NCI-H2081 treated with DMSO at 0.1 percent for 48 hours (cell line): Measurements from ENCODE around the gene HECW1.

Source experiments
- DNase-seq: peaks from one replicate; lab custom pipeline; 2025; lab: John Stamatoyannopoulos, UW

Gene HECW1

DNA sequence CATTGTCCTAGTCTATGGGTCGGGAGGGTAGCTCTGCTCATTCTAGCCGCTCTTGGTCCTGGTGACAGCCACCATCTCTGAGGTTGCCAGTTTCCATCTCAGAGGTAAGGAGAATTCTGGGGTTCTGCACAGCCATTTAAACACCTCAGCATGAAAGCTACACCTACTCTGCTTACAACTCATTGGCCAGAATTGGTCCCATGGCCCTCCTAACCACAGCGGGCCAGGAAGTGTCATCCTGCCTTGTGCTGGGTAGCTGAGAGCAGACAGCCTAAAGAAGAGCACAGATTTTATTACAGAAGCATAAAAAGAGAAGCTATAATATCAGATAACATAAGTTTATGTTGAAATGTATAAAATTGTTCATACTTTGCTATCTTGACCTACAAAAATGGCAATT lies 152.7 kb downstream of the HECW1 start:
- no peak for DNase-seq

DNA sequence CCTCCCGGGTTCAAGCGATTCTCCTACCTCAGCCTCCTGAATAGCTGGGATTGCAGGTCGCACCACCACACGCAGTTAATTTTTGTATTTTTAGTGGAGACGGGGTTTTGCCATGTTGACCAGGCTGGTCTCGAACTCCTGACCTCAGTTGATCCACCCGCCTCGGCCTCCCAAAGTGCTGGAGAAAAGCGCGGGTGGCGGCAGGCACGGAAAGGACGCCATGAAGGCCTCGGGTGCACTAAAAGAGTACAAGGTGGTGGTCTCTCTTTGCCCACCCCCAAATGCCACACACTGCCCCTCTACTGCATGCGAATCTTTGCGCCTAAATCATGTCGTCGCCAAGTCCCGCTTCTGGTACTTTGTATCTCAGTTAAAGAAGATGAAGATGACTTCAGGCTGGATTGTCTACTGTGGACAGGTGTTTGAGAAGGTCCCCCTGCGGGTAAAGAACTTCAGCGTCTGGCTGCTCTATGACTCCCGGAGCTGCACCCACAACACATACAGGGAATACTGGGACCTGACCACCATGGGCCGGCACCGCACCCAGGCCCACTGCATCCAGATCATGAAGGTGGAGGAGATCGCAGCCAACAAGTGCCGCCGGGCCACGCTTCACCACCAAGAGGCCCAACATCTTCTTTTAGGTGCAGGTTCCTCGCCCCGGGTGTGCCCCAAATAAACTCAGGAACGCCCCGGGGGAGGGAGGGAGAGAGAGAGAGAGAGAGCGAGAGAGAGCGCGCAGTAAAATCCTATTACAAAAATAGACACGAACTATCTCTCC lies 161.7 kb downstream of the HECW1 start:
- no peak for DNase-seq

DNA sequence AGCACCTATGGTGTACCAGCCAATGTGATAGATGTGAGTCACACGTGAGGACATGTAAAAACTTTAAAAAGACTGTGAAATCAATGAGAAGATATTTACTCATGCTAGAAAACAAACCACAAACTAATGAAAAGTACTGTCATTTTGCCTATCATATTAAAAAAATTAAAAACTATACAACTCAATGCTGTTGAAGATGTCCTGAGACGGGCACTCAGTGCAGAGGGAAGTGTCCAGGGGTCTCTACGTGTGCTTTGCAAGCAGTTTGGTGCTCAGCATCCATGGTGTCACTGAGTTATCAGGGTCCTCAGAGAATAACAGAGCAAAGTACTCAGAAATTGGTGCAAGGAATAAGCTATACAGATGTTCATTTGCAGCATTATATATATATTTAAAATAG lies 162.3 kb downstream of the HECW1 start:
- no peak for DNase-seq

DNA sequence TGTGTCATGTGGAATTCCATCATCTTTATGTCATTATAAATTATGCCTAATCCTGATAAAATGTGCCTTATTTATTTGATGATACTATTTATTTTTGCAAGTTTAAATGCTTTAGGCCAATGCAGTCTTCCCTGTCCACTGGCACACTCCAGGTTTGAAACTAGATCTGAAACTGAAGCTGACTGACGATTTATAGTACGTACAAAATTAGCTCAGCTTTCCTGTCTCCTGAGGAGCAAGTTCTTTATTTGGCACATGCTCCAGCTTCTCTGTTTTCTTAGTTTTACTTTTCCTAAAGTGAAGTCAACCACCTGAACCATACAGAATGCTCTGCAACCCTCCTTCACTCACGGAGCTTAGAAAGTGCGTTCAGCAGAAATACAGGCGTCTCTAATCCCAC lies 164.1 kb downstream of the HECW1 start:
- no peak for DNase-seq

DNA sequence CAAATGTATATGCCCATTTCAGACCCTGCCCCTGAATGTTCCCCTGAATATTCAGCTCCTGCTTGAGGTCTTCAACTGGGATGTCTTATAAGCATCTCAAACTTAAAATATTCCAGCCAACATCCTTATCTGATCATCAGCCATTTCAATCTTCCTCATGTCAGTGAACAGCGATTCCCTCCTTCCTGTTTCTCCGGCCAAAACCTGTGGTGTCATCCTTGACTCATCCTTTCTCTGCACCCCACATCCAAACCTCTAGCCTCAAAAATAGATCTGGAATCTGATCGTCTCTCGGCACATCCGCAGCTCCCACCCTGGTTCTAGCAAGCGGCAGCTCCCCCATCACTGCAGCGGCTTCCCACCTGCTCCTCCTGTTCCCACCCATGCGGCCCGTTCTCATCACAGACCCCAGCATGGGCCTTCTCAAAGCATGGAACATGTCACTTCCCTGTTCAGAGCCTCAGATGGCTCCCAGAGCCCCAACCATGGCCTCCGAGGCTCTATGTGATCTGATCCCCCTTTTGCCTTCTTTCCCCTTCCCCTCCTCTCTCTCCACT lies 165.7 kb downstream of the HECW1 start:
- DNase-seq, result no peak

DNA sequence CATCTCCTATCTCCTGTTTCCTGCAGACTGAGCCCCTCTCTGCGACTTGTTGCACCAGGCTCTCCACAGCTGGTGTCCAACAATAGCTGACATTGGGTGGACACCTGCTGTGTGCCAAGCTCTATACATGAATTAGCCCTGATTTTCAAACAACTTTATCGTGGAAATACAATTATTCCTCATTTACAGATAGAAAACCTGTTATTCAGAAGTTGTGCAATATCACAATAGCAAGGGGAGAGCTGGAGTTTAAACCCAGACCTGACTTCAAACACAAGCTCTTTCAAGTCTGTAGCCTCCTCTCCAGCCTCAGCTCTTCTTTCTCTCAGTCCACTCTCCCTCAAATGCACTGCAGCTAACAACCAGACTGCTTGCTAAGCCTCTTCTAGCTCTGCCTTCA lies 168.8 kb downstream of the HECW1 start:
- DNase-seq, result no peak

DNA sequence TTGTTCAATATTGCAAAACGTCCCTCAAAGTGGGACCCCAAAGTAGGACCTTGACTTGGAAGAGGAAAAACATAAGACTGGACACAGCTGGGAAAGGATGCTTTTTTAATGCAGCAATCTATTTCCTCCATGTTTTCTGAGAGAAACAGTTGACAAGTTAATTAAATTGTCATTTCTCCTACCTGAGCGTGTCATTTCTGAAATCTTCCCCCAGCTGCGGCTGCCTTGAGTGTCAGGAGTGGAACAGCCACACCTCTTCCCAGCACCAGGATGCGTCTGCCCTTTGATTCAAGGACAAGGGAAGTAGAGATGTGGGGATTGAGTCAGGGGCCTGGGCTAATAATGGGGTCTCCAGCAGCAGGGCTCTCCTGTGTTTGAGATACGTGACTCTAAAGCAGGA lies 171.3 kb downstream of the HECW1 start:
- DNase-seq, result no peak

DNA sequence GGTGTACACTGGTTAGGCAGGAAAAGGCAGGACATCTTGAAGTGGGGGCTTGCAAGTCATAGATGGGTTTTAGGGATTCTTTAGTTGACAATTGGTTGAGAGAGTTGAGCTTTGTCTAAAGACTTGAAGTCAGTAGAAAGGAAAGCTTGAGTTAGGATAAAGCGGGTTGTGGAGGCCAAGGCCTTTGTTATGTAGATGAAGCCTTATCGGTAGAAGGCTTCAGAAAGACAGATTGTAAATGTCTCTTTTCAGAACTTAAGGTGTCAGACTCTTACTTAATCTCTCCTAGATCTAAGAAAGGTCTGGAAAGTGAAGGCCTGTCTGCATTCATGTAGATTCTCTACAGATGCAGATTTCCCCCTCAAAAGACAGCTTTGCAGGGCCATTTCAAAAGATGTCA lies 177.4 kb downstream of the HECW1 start:
- DNase-seq, result no peak

DNA sequence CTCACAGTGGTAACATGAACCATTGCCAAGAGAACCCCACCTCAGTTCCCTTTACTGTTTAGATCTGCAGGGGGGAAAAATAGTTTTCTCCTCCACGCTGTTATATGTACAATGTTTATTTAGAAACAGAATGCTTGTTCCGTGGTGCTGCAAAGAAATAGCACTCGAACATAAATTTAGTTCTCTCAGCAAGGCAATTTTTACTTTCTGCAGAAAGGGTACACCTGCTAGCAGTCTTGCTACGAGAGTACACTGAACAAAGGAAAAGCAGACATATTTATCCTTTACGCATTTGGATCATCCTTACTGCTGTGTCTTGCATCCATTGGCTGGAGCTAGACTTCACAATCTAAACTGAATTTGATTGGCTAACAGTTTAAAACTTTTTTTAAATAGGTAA lies 178.5 kb downstream of the HECW1 start:
- no peak for DNase-seq

DNA sequence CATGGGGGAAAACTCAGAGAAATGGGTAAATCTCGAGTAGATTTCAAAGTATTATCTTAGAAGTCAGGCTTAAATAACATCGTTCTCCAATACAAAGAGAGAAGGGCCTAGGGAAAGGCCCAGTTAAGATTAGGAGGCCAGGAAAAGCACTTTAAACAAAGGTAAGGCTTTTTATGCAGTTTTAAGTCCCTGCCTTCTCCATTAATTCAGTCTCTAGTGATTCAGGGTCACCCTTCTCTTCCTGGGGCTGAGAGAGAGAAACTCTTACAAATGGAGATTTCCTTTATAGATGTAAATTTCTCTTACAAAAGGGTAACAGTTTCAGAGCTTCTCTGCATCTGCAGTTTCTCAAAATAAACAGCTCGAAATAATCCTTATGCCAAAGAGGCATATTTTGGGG lies 179.3 kb downstream of the HECW1 start:
- no peak for DNase-seq

DNA sequence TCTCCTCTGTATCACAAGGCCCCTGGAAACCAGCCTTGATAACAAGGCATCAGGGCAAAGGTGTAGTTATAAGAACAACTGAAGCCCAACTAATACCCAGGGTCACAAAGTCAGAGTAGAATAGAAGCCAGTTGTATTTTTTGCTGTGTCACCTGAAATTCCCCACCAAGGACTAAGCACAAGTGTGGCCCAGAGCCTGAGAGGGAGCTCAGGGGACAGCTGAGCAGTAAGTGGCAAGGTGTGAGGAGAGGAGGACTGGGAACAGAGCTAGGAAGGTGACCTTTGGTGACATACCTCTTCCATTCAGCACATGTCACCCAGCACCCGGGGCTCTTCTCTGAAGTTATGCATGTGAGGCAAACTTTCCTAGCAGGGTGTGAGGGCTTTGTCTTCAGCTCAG lies 179.9 kb downstream of the HECW1 start:
- no peak for DNase-seq

DNA sequence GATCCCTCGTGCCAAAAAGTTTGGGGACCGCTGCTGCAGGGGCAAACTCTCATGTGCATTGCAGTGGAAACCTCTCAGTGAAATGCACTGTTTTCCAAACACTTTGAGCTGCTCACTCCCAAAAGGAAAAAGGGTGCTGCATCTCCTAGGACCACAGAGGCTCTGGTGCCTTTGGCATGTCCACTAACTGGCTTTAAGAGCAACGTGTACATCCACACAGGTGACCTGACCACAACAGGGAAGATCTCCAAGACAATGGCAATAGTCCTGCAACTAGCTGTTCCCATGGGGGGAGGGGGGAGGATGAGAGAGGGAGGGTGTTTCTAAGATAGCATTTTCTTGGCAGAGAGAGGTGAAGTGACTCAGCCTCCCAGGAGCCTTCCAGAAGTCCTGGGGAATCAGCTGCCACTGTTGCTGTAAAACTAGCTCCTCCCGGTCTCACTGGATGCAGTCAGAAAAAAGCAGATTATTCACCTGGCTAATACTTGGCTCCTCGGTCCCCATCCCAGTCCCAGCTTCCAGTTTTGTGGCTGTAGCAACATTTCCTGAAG lies 181.7 kb downstream of the HECW1 start:
- no peak for DNase-seq

DNA sequence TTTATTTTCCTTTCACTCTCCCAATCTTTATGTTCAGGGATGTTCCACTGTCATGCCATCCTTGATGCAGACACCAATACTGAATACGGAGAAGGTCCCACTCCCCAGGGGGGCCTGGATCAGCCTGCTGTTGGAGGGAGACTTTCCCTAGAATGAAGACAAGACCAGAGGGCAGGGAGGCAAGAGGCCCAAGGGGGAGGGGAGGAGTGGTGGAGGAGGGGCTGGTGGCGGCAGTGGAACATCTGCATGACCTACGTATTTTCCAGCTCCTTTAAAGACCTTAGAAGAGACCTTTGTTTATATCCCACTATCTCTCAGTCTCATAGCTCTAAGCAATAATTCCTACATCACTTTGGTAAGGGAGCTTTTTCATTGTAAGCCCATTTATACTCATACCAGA lies 183.0 kb downstream of the HECW1 start:
- DNase-seq, result no peak

DNA sequence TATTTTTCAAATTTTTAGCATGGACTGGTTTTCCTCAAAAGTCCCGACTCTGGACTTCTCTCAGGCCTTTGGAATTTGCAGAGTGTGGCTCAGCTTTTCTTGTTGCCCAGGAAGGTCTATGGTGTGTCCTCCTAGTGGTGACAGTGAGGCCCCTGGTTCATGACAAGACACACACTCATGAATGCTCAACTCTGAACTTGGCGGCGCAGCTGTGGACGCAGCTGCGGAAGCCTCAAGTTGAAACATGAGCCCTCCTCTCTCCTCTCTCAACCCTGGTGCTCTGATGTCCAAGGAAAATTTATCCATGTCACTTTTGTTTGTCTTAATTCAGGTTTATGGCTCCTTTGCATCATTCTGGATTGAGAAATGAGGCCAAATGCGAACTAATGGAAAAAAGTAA lies 183.9 kb downstream of the HECW1 start:
- DNase-seq, result no peak

DNA sequence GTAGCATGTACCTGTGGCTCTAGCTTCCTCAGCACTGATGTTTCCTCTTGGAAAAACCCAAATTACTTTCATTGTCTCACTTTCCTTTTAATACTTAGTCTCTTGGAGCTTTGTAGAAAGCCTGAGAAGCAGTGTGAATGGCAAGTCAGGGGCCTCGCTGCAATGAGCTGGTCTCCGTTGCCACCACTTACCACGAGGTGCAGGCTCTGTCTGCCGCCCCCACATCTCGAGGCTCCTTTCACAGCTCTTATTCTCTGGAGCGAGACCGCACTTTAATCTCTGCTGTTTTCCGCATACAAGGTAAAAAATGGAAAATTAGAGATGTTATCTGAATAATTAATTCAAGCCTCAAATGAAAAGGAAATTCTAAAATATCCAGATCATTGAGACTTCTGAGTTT lies 186.2 kb downstream of the HECW1 start:
- no peak for DNase-seq

DNA sequence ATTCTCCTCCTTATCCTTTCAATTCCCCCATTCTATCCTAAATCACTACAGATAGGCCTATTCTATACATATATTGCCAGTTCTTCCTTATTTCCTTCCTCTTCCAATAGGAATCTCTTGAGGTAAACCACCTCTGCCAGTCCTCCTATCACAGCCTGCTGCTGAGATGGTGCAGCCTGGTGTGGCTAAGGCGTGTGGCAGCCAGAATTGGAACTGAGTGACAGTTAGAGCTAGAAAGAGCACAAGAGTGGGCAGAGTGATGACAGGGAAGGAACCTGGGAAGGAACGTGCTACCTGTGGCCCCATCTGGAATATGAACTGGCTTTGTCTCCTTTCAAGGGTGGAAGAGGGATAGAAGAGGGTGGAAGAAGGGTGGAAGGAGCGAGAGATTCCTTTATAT lies 187.7 kb downstream of the HECW1 start:
- no peak for DNase-seq

DNA sequence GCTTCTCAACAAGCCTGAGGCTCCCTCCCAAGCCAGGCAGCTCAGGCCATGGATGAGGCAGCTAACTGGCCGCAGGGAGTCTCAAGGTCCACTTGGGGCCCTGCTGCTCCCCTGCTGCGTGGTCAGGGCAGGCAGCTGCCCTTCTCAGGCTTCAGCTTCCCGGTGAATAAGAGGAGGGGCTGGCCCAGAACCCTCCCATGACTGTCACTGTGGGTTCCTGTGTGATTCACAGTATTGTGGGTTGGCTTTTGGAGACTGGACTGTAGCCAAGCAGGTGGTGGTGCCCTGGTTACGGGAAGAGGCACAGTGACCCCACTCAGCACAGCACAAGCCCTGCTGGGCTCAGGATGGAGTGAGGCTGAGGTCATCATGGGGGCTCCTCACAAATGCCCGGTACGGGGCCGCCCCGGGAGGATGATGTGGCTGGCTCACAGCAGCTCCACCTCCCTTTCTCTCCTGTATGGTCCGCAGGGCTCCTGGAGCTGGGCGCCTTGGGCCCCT lies 189.8 kb downstream of the HECW1 start:
- DNase-seq, result no peak

DNA sequence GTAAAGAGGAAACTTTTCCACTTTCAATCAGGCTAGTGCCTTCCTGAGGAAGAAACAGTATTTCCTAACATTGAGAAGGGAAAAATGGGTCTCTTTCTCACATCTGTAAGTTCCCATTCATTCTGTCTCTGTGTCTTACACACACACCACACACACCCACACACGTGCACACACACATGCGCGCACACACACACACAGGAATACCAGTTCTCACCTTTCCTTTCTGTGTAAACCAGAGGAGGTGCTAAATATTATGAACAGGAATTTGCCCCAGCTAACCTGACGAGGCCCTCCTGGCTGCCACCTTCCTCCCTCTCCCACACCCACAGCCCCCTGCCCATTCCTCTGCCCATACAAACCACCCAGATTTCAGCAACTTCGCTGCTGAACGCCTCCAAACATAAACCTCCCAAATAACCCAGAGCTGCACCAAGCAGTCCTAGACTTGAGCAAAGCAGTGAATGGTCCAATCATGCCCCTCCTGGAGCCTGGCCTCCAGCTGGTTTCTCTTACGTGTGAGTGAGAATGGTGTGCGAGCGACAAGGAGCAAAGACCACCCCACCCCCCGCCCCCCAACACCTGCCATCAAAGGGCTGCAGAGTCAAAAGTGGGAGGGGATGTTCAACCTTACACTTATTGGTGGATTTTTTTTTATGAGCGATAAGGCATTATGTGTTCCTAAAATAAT lies 190.5 kb downstream of the HECW1 start:
- no peak for DNase-seq

DNA sequence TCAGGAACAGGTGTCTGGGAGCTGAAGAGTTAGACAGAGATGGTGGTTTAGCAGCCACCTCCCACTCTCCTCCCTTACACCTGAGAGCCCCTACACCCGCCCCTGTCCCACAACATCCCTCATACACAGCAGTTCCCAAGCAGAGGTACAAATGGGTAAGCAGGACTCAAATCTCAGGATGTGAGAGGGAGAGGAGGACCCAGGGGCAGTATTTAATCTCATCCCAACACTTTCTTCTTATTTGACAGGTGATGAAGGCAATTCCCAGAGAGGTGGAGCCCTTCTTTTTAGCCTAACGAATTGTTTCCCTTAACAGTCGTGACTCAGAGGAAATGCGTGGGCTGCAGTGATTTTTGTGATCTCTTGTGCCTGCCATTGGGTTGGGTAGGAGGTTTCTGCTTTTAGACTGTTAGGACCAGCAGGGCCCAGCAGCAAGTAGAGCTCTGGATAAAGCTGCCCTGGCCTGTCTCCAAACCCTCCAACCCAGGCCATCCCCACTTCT lies 191.3 kb downstream of the HECW1 start:
- no peak for DNase-seq

DNA sequence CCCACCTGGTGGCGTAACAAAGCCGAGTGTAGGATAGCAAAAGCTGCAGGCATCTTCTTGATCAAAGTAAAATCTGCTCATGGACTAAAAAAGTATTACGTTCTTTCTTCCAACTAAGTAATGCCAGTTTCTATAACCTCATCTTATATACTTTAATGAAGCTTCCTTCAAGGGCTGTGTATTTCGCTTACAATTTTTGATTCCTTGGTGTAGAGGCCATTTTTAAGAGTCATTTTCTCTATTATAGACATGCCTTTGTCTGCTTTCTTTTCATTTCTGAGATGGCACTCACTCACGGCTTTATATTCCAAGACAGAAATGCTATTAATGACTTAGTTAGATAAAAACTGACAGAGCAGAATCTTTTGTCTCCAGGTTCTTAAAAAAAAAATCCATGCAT lies 194.0 kb downstream of the HECW1 start:
- no peak for DNase-seq

DNA sequence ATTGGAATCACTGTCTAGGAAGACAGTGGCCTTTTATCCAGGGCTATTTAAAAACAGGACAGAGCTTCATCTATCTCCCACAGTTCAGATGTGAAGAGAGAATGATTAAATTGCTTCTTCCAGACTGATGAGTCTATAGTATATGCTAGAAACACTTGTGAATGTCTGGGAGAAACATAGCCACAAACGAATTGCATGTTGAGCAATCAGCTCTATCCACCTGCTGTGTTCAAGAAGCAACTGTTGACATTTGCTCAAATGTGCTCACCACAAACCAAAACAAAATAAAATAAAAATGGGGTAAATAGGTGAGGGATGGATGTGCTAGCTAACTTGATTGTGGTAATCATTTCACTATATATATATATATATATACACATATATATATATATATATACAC lies 195.1 kb downstream of the HECW1 start:
- no peak for DNase-seq

DNA sequence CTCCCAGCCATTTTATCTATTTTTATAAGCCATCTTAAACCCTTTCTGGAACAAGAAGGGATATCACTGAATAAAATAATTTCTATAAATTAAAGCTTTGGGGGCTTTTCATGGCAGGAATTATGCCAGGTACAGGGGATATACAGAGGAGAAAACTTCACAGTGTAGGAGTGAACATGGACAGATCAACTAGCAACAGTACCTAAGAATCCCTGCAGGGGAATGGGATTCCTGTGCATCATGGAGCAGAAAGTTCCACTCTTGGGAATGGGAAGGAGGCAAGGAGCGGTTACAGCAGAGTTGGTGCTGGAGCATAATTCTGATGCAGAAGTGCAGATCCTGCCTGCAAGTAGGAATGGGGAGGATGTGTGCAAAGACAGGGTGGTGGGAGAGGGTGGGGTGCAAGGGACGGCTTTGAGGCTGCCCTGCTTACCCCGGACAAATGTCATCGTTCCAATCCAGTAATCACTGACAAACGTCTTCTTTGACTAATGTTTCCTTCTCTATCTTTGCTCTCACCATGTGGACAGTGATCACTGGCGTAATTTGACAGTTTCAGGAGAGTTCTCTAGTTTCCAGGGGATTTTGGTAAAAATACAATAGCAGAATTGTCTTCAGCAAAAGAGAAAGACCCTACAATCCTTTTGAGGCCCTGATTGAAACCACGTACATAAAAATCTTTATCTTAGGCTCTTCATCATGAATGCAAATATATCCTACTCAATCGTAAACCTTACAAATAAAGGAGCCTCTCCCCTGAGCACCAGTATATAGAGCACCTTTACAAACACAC lies 196.7 kb downstream of the HECW1 start:
- no peak for DNase-seq
